ENCODE results near the gene FGD1. TPM values are rescaled to one million over a fixed set of nuclear protein-coding genes. Genes with fewer than 3 reads are reported as not detected.
"Not testable (repeated sequence)": the region's sequence is repeated elsewhere in the genome, so short reads cannot be mapped to it uniquely, and the experiment has no call there.

The FGD1 gene
- total and polyA plus RNA-seq, 5 experiments from 2014 or later = 0.11 to 1.8 (median 0.95) TPM; not detected in 1

DNA sequence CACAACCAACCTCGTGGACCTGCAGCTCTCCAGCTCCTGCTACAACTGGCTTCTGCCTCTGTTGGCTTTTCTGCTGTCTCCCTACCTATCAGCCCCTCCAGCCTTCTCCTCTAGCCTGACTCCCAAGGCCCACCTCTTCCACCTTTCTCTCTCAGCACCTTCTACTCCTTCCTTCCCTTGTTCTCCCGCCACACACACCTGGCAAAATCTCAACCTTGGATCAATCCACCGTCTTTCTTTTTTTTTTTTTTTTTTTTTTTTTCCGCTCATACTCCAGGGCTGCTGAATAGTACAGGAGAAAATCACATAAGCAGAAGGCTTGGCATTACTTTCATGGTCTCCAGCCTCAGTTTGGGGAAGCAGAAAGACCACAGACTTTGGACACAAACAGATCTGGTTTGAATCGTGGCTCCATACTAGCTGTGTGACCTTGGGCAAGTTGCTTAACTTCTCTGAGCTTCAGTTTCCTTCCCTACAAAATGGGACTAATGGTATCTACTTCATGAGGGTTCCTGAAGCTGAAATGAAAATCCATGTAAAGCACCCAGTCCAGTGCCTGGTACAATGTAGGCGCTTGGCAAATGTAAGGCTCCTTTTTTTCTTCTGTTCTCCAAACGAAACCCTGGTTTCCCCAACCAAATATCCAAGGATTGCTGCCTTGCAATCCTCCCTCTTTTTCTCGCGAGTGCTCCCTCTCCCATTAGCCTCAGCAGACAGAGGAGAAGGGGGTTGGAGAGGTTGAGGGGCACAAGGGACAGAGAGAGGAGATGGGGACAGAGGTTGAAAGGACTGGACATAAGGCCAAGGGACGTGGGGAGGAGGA is 1.7 kb downstream of the FGD1 start:
- ATAC-seq = no peak
- peaks cover 0 to 3% (median 3%) of the 10 kb centered on the region in 3 donors for H3K36me3 Mint-ChIP-seq
- DNase-seq = no peak
- peaks cover 0 to 13% (median 7%) of the 10 kb centered on the region in 4 donors for H3K4me1 Mint-ChIP-seq
- peaks cover 14 to 44% (median 28%) of the 10 kb centered on the region in 5 donors for H3K27me3 Mint-ChIP-seq
- peaks cover 0 to 7% (median 0%) of the 10 kb centered on the region in 9 donors for H3K9me3 Mint-ChIP-seq
- peak overlapping the region in 4 of 10 donors; percentile 43 to 72 (median 50) for H3K27ac Mint-ChIP-seq
- H3K4me3 Mint-ChIP-seq = peak overlapping the region; percentile 46 to 77 (median 70)
- POLR2A ChIA-PET = no interaction called here

DNA sequence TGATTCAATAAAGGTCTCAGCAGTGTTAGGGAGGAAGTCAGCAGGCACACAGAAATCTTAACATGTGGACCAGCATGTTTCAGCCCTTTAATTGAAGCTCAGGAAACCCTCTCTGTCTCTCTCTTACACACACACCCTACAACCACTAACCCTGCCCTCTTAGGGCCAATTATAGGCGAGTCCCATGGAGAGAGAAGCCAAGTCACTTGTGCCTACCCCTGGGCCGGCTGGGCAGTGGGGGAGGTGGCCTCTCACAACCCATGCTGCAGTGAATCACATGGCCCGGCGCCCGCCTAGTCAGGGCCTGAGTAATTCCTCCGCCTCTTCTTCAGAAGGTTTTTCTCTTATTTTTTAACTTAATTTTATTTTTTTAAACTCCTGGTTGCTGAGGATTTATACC is 3.7 kb downstream of the FGD1 start:
- ATAC-seq (no peak), DNase-seq (no peak)
- H3K4me1 Mint-ChIP-seq = peaks cover 0 to 13% (median 7%) of the 10 kb centered on the region in 4 donors
- no peak overlapping the region for H3K4me3 Mint-ChIP-seq
- POLR2A ChIA-PET = no interaction called here
- peaks cover 0 to 3% (median 3%) of the 10 kb centered on the region in 3 donors for H3K36me3 Mint-ChIP-seq
- peaks cover 0 to 9% (median 0%) of the 10 kb centered on the region in 9 donors for H3K9me3 Mint-ChIP-seq
- H3K27me3 Mint-ChIP-seq = peaks cover 12 to 24% (median 16%) of the 10 kb centered on the region in 5 donors
- H3K27ac Mint-ChIP-seq = no peak overlapping the region

DNA sequence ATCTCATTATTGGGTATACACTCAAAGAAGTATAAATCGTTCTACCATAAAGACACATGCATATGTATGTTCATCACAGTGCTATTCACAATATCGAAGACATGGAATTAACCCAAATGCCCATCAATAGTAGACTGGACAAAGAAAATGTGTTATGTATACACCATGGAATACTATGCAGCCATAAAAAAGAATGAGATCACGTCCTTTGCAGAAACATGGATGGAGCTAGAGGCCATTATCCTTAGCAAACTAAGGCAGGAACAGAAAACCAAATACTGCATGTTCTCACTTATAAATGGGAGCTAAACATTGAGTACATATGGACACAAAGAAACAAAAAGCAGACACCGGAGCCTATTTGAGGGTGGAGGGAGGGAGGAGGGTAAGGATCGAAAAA is 6.2 kb downstream of the FGD1 start:
- H3K9me3 Mint-ChIP-seq, H3K36me3 Mint-ChIP-seq, H3K27ac Mint-ChIP-seq, DNase-seq, H3K4me3 Mint-ChIP-seq, ATAC-seq, H3K27me3 Mint-ChIP-seq, POLR2A ChIA-PET, H3K4me1 Mint-ChIP-seq: not testable (repeated sequence)

DNA sequence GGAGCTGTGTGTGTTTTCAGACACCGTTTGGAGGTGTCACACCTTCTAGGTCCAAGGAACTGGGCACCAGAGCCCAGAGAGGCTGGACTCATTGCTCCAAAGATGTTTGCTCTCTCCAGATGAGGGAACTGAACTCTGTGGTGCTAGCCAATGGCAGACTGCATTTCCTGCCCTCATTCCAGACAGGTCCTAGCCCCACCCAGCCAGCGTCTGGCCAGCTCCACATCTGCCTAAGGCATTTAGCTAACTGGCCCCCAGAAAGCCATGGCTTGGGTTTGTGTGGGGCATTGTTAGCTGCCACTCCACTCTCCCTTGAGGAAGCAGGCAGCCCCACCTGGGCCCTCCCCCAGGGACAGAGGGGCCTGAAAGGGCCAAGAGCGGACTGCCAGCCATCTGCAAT is 11.4 kb downstream of the FGD1 start:
- peaks cover 0 to 2% (median 0%) of the 10 kb centered on the region in 5 donors for H3K27me3 Mint-ChIP-seq
- no peak overlapping the region for H3K4me3 Mint-ChIP-seq
- DNase-seq (no peak), ATAC-seq (no peak)
- H3K36me3 Mint-ChIP-seq = no peaks in the 10 kb centered on the region
- no peaks in the 10 kb centered on the region for H3K4me1 Mint-ChIP-seq
- H3K9me3 Mint-ChIP-seq = peaks cover 0 to 2% (median 0%) of the 10 kb centered on the region in 9 donors
- H3K27ac Mint-ChIP-seq = no peak overlapping the region
- POLR2A ChIA-PET = no interaction called here

DNA sequence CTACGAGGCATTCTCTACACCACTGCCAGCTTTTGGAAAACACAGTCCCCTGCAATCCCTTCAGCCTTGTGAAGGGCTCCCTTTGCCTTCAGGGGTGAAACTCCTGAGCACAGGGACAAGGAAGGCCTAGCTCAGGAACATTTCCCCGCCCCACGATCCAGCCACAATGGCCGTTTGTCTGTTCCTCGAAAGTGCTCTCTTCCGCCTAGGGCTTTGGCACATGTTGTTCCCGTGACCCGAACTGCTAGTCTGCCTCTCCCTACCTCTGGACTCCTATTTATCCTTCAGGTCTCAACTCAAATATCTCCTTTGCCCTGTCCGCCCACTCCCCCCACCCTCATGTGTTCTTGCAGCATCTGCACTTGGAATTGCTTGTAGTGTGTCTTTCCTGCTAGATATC is 12.1 kb downstream of the FGD1 start:
- no peak overlapping the region for H3K27ac Mint-ChIP-seq
- no peaks in the 10 kb centered on the region for H3K36me3 Mint-ChIP-seq
- DNase-seq (no peak), ATAC-seq (no peak)
- no peak overlapping the region for H3K4me3 Mint-ChIP-seq
- POLR2A ChIA-PET = no interaction called here
- H3K9me3 Mint-ChIP-seq = peaks cover 0 to 2% (median 0%) of the 10 kb centered on the region in 9 donors
- peaks cover 0 to 2% (median 0%) of the 10 kb centered on the region in 5 donors for H3K27me3 Mint-ChIP-seq
- no peaks in the 10 kb centered on the region for H3K4me1 Mint-ChIP-seq

DNA sequence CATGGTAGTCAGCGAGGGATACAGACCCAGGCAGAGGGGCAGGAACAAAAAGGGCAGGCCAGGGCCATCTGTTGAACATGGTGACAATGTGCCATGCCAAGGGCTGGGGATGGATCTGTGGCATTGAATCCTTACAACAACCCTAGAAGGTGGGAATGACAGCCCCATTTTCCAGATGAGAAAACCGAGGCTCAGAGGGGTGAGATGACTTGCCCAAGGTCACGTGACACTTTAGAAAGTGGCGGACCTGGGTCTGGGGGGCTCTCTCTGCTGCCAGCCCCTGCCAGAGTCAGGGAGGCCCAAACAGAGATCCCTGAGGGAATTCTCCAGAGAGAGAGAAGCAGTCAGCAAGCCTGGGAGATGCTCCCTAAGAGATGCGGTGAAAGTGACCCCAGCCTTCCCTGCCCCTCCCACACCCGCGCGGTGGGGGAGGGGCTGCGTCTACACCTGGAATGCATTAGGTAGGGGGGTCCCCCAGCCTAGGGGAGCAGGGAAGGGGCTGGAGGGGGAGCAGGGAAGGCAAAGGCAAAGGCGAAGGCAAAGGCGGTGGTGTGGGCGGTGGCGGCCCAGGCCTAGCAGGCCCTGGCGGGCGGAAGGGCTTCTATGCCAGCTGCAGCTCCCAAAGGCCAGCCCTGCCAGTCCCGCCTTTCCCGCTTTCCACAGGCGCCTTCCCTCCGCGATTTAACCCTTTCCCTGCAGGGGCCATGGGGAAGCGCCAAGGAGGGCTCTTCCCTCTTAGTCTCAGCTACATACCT is 13.0 kb downstream of the FGD1 start:
- Mint-ChIP-seq H3K27ac (no peak overlapping the region), H3K4me1 (no peaks in the 10 kb centered on the region), H3K9me3 (no peaks in the 10 kb centered on the region), H3K36me3 (no peaks in the 10 kb centered on the region), H3K4me3 (no peak overlapping the region), H3K27me3 (no peaks in the 10 kb centered on the region)
- POLR2A ChIA-PET = no interaction called here
- ATAC-seq = no peak
- no peak for DNase-seq

DNA sequence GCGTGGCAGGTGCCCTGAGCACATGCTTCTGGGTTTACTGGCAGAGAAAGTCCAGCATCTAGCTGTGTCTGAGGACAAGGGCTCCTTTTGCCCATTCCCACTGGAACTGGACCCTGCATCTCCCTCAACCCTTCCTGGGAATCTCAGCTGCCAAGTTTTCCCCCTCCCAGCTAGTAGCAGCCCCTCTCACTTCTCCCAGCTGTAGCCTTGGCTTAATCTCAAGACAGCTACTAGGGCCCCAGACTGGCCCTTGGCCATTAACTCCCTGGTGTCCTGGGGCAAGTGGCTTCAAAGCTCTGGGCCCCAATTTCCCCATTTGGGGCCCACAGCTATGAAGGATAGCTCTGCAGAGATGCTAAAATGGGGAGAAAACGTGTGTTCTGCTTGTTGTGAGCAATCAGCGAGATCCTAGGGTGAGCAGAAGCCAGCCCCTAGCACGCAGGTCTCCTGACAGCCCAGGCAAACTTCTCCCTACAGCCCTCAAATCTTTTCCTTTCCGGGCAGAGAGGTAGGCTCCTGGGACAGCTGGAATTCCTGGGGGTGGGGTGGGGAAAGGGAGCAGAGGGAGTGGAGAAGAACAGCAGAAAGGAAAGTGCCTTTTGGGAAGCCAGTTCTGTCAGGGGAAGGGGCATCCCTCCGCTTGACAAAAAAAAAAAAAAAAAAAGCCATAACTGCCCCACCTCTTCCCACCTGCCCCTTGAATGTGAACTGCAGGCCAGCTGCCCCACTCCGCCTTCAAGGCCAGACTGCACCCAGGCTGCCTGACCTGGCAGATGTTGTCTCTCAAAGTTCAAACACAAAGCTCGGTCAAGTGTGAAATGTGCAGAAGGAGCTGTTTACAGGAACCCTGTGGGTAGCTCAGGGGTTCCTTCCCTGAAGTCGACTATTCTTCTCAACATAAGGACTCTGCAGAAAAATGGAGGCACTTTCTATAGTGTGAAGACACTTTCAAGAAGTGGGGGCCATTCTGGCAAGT is 16.6 kb downstream of the FGD1 start:
- POLR2A ChIA-PET = no interaction called here
- Mint-ChIP-seq H3K27me3 (no peaks in the 10 kb centered on the region), H3K4me3 (no peak overlapping the region)

DNA sequence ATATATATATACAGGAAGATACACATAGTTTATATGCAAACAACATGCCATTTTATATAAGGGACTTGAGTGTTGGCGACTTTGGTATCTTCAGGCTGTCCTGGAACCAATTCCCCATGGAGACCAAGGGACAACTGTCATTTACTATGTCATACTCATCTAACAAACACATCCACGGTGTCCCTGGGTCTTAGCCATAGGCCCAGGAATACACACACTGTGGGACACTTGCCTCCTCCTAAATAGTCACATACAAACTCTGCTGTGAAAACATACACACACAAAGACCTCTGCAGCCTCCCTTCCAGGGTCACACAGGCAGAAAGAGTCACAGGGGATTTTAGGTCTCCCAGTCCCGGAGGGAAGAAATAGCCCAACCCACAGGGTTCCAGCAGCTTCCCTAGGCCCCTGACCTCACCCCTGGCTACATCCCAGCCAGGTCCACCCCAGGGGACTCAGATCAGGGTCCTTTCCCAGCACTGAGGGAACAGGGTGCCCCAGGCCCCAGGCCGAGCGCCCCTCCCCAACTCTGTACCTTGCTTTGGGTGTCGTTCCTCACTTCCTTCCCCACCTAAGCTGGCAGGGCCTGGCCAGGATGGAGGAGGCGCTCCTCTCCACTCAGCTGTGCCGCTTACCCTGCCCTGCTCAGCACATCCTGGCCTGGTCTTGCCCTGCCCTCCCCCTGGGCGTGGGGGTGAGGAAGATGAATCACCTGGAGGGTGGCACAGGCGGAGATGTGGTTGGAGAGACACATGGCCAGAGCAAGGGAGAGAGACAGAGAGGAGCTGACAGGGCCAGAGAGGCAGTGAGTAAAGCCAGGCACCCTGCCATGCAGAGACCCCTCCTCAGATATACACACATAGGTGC is 21.8 kb downstream of the FGD1 start:
- Mint-ChIP-seq H3K4me1 (no peaks in the 10 kb centered on the region), H3K4me3 (no peak overlapping the region), H3K27me3 (peaks cover 0 to 2% (median 0%) of the 10 kb centered on the region in 5 donors), H3K27ac (no peak overlapping the region), H3K9me3 (peaks cover 0 to 2% (median 0%) of the 10 kb centered on the region in 9 donors), H3K36me3 (no peaks in the 10 kb centered on the region)
- ATAC-seq = no peak
- POLR2A ChIA-PET = no interaction called here
- no peak for DNase-seq

More for the DNA sequence above, 16.6 kb downstream of the FGD1 start:
- DNase-seq (no peak), ATAC-seq (no peak)
- Mint-ChIP-seq H3K4me1 (no peaks in the 10 kb centered on the region), H3K27ac (no peak overlapping the region), H3K36me3 (no peaks in the 10 kb centered on the region), H3K9me3 (peaks cover 0 to 2% (median 0%) of the 10 kb centered on the region in 9 donors)

DNA sequence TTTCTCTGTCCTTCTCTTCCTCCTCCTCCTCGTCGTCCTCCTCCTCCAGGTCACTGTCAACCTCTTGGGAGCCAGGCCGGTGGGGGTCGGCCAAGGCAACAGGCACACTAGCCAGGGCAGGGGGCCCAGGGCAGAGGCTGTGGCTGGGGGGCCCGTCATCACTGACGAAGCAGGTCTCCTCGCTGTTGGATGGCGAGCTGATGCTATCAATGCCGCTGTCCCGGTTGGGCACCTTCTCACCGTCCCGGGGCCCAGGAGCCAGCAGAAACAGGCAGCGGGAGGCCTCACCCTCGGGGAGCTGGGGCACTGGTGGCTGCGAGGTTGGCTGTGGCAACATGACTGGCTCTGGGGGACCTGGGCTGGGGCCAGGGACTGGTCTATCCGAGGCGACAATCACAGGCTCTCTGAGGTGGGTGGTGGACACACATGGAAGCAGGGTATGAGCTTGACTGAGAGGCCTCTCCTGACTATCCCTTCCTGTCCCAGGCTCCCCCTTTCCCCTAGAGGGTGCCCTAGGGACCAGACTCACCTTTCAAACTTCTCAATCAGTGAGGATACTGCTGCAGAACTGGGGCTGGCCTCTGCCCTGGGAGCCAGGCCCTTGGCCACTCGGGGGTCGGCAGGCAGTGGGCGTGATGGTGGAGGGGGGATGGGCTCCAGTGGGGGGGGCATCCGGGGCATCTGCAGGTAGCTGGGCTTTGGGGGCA is 25.8 kb downstream of the FGD1 start:
- no peak overlapping the region for H3K4me3 Mint-ChIP-seq
- no peaks in the 10 kb centered on the region for H3K36me3 Mint-ChIP-seq
- H3K4me1 Mint-ChIP-seq = no peaks in the 10 kb centered on the region
- H3K27me3 Mint-ChIP-seq = peaks cover 0 to 2% (median 0%) of the 10 kb centered on the region in 5 donors
- H3K27ac Mint-ChIP-seq = no peak overlapping the region
- H3K9me3 Mint-ChIP-seq = no peaks in the 10 kb centered on the region
- DNase-seq (no peak), ATAC-seq (no peak)
- POLR2A ChIA-PET = no interaction called here

DNA sequence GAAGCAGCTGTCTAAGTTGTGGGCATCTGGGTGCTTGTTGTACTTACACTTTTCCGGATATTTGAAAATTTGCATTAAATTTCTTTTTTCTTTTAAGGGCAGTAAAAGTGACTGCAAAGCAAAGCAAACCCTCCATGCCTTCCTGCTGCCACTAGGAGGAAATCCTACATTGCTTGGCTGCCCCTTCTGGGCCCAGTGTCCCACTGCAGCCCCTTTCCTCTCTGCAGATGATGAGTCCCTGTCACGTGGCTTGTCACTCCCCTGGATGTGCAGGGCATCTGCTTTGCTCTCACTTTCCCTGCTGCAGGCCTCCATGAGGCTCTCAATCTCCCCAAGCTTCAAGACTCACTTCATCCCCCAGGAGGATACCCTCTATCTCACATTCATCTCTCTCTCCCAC is 43.1 kb downstream of the FGD1 start:
- Mint-ChIP-seq H3K4me1 (peaks cover 0 to 4% (median 0%) of the 10 kb centered on the region in 4 donors), H3K27me3 (no peaks in the 10 kb centered on the region), H3K27ac (peak overlapping the region in 1 of 10 donors; percentile 39), H3K4me3 (no peak overlapping the region), H3K36me3 (peaks cover 0 to 7% (median 0%) of the 10 kb centered on the region in 3 donors), H3K9me3 (no peaks in the 10 kb centered on the region)
- DNase-seq (no peak), ATAC-seq (no peak)
- POLR2A ChIA-PET = interaction anchor here (0.6 kb wide), 1 partner anchor 141 kb away, joined by 4 read pairs; no protein-coding TSS in a partner anchor

DNA sequence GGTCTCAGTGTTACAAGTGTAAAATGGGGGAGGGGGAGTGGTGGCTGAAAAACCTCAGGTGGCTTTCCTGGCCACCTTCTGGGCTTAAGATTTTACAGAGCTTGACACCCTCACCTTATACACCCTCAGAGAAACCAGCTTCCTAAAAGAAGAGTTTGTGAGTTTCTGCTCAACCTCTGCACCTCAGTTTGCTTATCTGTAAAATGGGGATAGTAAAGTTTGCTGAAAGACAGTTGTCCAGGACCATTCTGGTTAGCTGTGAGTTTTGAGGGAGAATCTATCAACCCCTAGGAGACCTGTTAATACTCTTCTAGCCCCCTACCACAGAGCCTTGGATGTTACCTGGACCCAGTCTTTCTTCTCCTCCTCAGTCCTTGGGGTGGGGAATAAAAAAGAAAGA is 46.1 kb downstream of the FGD1 start:
- Mint-ChIP-seq H3K27me3 (no peaks in the 10 kb centered on the region), H3K27ac (no peak overlapping the region), H3K36me3 (peaks cover 0 to 19% (median 0%) of the 10 kb centered on the region in 3 donors), H3K4me3 (no peak overlapping the region), H3K4me1 (peaks cover 0 to 4% (median 0%) of the 10 kb centered on the region in 4 donors), H3K9me3 (no peaks in the 10 kb centered on the region)
- DNase-seq (no peak), ATAC-seq (no peak)
- POLR2A ChIA-PET = no interaction called here
